HG02678 (cell line): ENCODE data around the gene HNRNPA3.

Source experiments
- ATAC-seq: cut with Tn5 transposase; IDR thresholded peaks from one replicate; pipeline ENCODE4 v1.9.1; 2021; ENCODE audit warnings: mild to moderate bottlenecking, moderate library complexity; ENCODE audit not compliant: unreplicated experiment

Gene HNRNPA3

DNA sequence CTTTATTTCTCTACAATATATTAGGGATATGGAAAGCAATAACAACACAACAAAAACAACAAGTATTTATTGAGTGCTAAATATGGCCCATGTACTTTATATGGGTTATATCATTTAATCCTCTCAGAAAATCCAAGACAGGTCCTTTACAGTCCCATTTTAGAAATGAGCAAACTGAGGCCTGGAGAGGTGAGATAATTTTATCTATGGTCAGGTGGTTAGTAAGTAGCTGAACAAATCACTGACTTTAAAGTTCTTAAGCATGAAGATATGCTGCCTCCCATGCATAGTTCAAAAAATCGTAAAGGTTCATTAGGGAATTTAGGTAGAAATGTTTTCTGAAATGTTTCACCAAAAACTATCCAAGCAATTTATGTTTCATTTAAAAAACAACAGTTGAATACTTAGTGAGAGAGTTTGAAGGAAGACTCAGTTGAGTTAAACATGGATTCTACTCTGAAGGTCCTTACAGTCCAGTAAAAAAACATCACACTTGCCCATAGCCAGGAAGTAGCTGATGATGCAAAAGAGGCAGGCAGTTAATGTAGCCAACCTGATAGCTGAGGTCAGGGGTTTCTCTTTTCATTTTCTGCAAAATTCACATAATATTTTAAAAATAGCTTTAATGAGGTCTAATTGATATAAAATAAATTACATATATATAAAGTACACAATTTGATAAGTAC lies 59.5 kb downstream of the HNRNPA3 start:
- ATAC-seq, result no peak

DNA sequence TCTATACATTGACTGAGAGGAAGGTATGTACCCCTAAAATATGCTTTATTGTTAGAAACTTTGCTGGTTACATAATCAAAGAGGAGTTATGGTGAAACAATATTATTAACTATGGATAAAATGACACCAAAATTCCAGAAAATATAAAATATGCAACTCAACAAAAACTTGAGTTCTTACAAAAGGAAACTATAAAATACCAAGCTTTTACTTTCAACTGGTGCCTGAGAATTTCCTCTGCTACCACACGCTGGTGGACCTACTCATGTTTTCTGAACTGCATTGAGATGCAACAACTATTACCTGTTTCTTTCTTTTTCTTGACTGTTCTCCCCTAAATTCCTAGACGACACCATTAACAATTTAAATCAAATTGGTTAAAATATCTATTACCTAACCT lies 60.2 kb downstream of the HNRNPA3 start:
- no peak for ATAC-seq

DNA sequence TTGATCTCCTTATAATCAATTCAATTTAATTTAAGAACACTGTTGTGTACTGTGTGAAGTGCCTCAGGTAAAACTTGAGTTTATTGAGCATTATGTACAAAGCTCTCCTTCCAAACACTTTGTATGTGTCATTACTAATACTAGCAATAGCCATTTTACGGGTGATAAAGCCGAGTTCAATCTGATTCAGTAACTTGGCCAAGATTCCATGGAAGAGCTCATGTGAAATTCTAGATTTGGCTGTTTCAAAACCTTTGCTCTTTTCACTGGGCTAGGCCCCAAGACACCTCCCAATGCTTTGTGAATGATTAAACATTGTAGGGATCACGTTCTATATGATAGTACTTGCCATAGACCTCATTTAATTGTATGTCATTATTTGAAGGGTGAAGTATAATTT lies 60.8 kb downstream of the HNRNPA3 start:
- no peak for ATAC-seq
